Hypothalamus (tissue), 51 donors: ENCODE data around the gene HADHB.
A peak's percentile ranks its signal among the peaks of the same experiment; 100 is the strongest.
"Not testable (repeated sequence)": the region's sequence is repeated elsewhere in the genome, so short reads cannot be mapped to it uniquely, and the experiment has no call there.

Experiments used
- DNase-seq, 51 donors: peaks; one replicate each; lab custom pipeline; 2025; lab: John Stamatoyannopoulos, UW

The HADHB gene

GRCh38 chr2:26243470-26244308, 1.1 kb upstream of the HADHB start:
- DNase-seq = peak in 3 of 51 donors; percentile 22 to 79 (median 59)

GRCh38 chr2:26245231-26245732, 543 bp downstream of the HADHB start:
- peak in 32 of 51 donors; percentile 22 to 81 (median 46) for DNase-seq

- no peak for DNase-seq
These were observed 1.1 kb downstream of the HADHB start for GRCh38 chr2:26245810-26246209.

- DNase-seq = no peak
These were observed 2.1 kb downstream of the HADHB start for GRCh38 chr2:26246818-26247217.

GRCh38 chr2:26249625-26250024, 4.9 kb downstream of the HADHB start:
- DNase-seq = no peak

GRCh38 chr2:26251893-26252292, 7.2 kb downstream of the HADHB start:
- peak in 35 of 51 donors; percentile 3 to 70 (median 23) for DNase-seq

GRCh38 chr2:26255759-26256384, 11.1 kb downstream of the HADHB start:
- no peak for DNase-seq

GRCh38 chr2:26258836-26259235, 14.1 kb downstream of the HADHB start:
- not testable (repeated sequence) for DNase-seq

- no peak for DNase-seq
These were observed 23.5 kb downstream of the HADHB start for GRCh38 chr2:26268213-26268612.

- DNase-seq = not testable (repeated sequence)
These were observed 24.1 kb downstream of the HADHB start for GRCh38 chr2:26268670-26269385.

GRCh38 chr2:26269571-26270158, 24.9 kb downstream of the HADHB start:
- DNase-seq = no peak

GRCh38 chr2:26270373-26270772, 25.6 kb downstream of the HADHB start:
- no peak for DNase-seq

GRCh38 chr2:26273501-26273900, 28.8 kb downstream of the HADHB start:
- DNase-seq = no peak

GRCh38 chr2:26274058-26274613, 29.4 kb downstream of the HADHB start:
- peak in 6 of 51 donors; percentile 4 to 27 (median 13) for DNase-seq

GRCh38 chr2:26276484-26277227, 31.9 kb downstream of the HADHB start:
- DNase-seq = no peak

- no peak for DNase-seq
These were observed 35.1 kb downstream of the HADHB start for GRCh38 chr2:26279886-26280285.

GRCh38 chr2:26281226-26281625, 36.5 kb downstream of the HADHB start:
- DNase-seq = no peak

GRCh38 chr2:26283606-26284005, 38.9 kb downstream of the HADHB start:
- DNase-seq = no peak

GRCh38 chr2:26284132-26284531, 39.4 kb downstream of the HADHB start:
- DNase-seq = no peak

GRCh38 chr2:26285931-26286330, 41.2 kb downstream of the HADHB start:
- DNase-seq = no peak
